ENCODE measurements around the gene RRAGC. TPM values are rescaled to one million over a fixed set of nuclear protein-coding genes. Genes with fewer than 3 reads are reported as not detected.

Gene RRAGC
- total and polyA plus RNA-seq, 2 of the 13 experiments (the other 11 are each of a cell fraction or from before 2014, with no cell fraction given), result 7.6 to 8.0 TPM

GRCh38 chr1:38859561-38860453 lies at the start of gene RRAGC (continued):
- TF ChIP-seq GTF3A (CRISPR knock-in tag; conservative IDR thresholded peaks at IDR 0.05) (no peak), CBX1 (IDR thresholded peaks at IDR 0.05; ENCODE audit: low read depth) (peak; percentile 83), ZNF616 (CRISPR knock-in tag; IDR thresholded peaks at IDR 0.05; ENCODE audit: low read depth) (no peak), NR1H2 (CRISPR knock-in tag; IDR thresholded peaks at IDR 0.05; ENCODE audit: borderline replicate concordance, low read depth) (no peak), ARHGAP35 (CRISPR knock-in tag; IDR thresholded peaks at IDR 0.05; ENCODE audit: borderline replicate concordance) (no peak), TBX3 (IDR thresholded peaks at IDR 0.05; ENCODE audit: borderline replicate concordance) (peak; percentile 73; the same call in 1 of the 2 replicates), ZSCAN25 (CRISPR knock-in tag; IDR thresholded peaks at IDR 0.05) (peak; percentile 59; the same call in 1 of the 2 replicates), ZBTB37 (CRISPR knock-in tag; IDR thresholded peaks at IDR 0.05) (no peak), ZBTB34 (CRISPR knock-in tag; IDR thresholded peaks at IDR 0.05) (peak; percentile 68; the same call in 1 of the 2 replicates), ZNF597 (CRISPR knock-in tag; IDR thresholded peaks at IDR 0.05) (no peak), ZNF136 (CRISPR knock-in tag; IDR thresholded peaks at IDR 0.05; ENCODE audit: low read depth) (peak; percentile 59; the same call in 1 of the 2 replicates), NFKBIZ (CRISPR knock-in tag; IDR thresholded peaks at IDR 0.05) (no peak), ZNF383 (CRISPR knock-in tag; IDR thresholded peaks at IDR 0.05; ENCODE audit: borderline replicate concordance) (no peak), ZFP36L2 (CRISPR knock-in tag; IDR thresholded peaks at IDR 0.05) (no peak), ZNF776 (CRISPR knock-in tag; IDR thresholded peaks at IDR 0.05) (no peak), ATF4 (CRISPR knock-in tag; IDR thresholded peaks at IDR 0.05) (no peak), THRA (CRISPR knock-in tag; IDR thresholded peaks at IDR 0.05; ENCODE audit: borderline replicate concordance) (0 out of 2 replicates have a peak, but pooled peaks have one; percentile 2), HDAC1 (CRISPR knock-in tag; IDR thresholded peaks at IDR 0.05) (peak; percentile 91)
